SK-N-SH (cell line): ENCODE data around the gene S100A13. TPM values are rescaled to one million over a fixed set of nuclear protein-coding genes. Genes with fewer than 3 reads are reported as not detected.

Experiments used
- CTCF ChIA-PET: fragments of 300-600, 350-600 bp; formaldehyde crosslinking; extraction: SDS; loops from one replicate; lab custom pipeline; 2021; lab: Yijun Ruan, JAX
- POLR2A ChIA-PET: fragments of 350-600 bp; sonication (Branson Sonifier 250); formaldehyde crosslinking; extraction: SDS; loops from one replicate; lab custom pipeline; 2020; ENCODE audit warnings: antibody characterized with exemption, inconsistent platforms; lab: Yijun Ruan, JAX
- DNase-seq: peaks from one replicate; pipeline ENCODE4 v3.0.0; 2012
- H2AFZ ChIP-seq: fragments of 200-600 bp; sonication (generic); 2 replicates; pipeline ENCODE4 v1.8.1; 2016; ENCODE audit warnings: antibody characterized with exemption, mild to moderate bottlenecking, low read depth
- H3F3A ChIP-seq: fragments of 200-600 bp; sonication (generic); replicated peaks from 2 replicates; pipeline ENCODE3; 2016; ENCODE audit warnings: antibody characterized with exemption, mild to moderate bottlenecking; ENCODE audit not compliant: insufficient read depth
- H3K27ac ChIP-seq, 2 experiments: fragments of 200-500 bp in 1 of 2; fragments of 200-600 bp in 1 of 2; sonication (Bioruptor generic) in 1 of 2; sonication (generic), shearing (Covaris generic) in 1 of 2; 2 replicates each; pipeline versions ENCODE4 v1.5.1 to v1.6.1; 2014 to 2016; ENCODE audit warnings: low read depth in 2 of 2, inconsistent platforms in 1 of 2, low read length in 1 of 2, mild to moderate bottlenecking in 1 of 2, mixed read lengths in 1 of 2
- H3K27me3 ChIP-seq: fragments of 200-600 bp; sonication (generic), shearing (Covaris generic); 2 replicates; pipeline ENCODE4 v1.6.1; 2016; ENCODE audit warnings: mixed run types; ENCODE audit not compliant: insufficient read depth
- H3K36me3 ChIP-seq, 2 experiments: fragments of 200-500 bp in 1 of 2; fragments of 200-600 bp in 1 of 2; sonication (Bioruptor generic) in 1 of 2; sonication (generic) in 1 of 2; replicated peaks in 1 of 2; 2 replicates each; pipeline versions ENCODE3 to v1.5.1; 2014 to 2016; ENCODE audit warnings: low read length in 1 of 2, mild to moderate bottlenecking in 1 of 2; ENCODE audit not compliant: insufficient read depth in 2 of 2, control insufficient read depth in 1 of 2
- H3K4me1 ChIP-seq, 2 experiments: fragments of 200-500 bp in 1 of 2; fragments of 200-600 bp in 1 of 2; sonication (Bioruptor generic) in 1 of 2; sonication (generic), shearing (Covaris generic) in 1 of 2; 2 replicates each; pipeline versions ENCODE4 v1.5.1 to v1.6.1; 2014 to 2016; ENCODE audit warnings: low read depth in 1 of 2, low read length in 1 of 2, mixed run types in 1 of 2; ENCODE audit not compliant: insufficient read depth in 2 of 2, control insufficient read depth in 1 of 2
- H3K4me2 ChIP-seq: fragments of 200-600 bp; sonication (generic), shearing (Covaris generic); 2 replicates; pipeline ENCODE4 v1.6.1; 2017; ENCODE audit warnings: mixed run types
- H3K4me3 ChIP-seq, 2 experiments: fragments of 200-500 bp in 1 of 2; fragments of 200-600 bp in 1 of 2; sonication (Bioruptor generic) in 1 of 2; sonication (generic), shearing (Covaris generic) in 1 of 2; 2 replicates each; pipeline versions ENCODE4 v1.5.1 to v1.8.1; 2014 to 2016; ENCODE audit warnings: low read depth in 2 of 2, inconsistent platforms in 1 of 2, low read length in 1 of 2, mild to moderate bottlenecking in 1 of 2, mixed read lengths in 1 of 2, moderate library complexity in 1 of 2
- H3K79me2 ChIP-seq: fragments of 200-600 bp; sonication (generic); 2 replicates; pipeline ENCODE4 v1.8.1; 2017; ENCODE audit warnings: mild to moderate bottlenecking; ENCODE audit not compliant: insufficient read depth
- H3K9ac ChIP-seq: fragments of 200-600 bp; sonication (generic); 2 replicates; pipeline ENCODE4 v1.6.1; 2017; ENCODE audit warnings: mixed run types
- H3K9me2 ChIP-seq: fragments of 200-600 bp; sonication (generic); 2 replicates; pipeline ENCODE4 v1.6.1; 2017; ENCODE audit warnings: mixed run types
- H3K9me3 ChIP-seq: fragments of 200-600 bp; sonication (generic); 2 replicates; pipeline ENCODE4 v1.6.1; 2017; ENCODE audit warnings: mixed run types, mild to moderate bottlenecking, moderate library complexity
- H4K20me1 ChIP-seq: fragments of 200-600 bp; sonication (generic); 2 replicates; pipeline ENCODE4 v1.6.1; 2017; ENCODE audit warnings: mild to moderate bottlenecking, mixed run types; ENCODE audit not compliant: insufficient read depth
- CHD2 ChIP-seq: fragments of 150-350 bp; IDR thresholded peaks from 2 replicates; pipeline ENCODE4 v1.6.1; 2018; ENCODE audit warnings: low read length; ENCODE audit not compliant: partially characterized antibody
- FOSL2 ChIP-seq: IDR thresholded peaks from 2 replicates; pipeline ENCODE4 v1.4.0; 2012; ENCODE audit warnings: low read depth, mild to moderate bottlenecking, moderate library complexity, borderline replicate concordance
- FOXJ3 ChIP-seq: sonication (generic); formaldehyde crosslinking; IDR thresholded peaks from 2 replicates; pipeline ENCODE4 v1.5.1; 2020; ENCODE audit warnings: mild to moderate bottlenecking, missing genetic modification reagents
- FOXM1 ChIP-seq: IDR thresholded peaks from 2 replicates; pipeline ENCODE4 v1.4.0; 2012; ENCODE audit warnings: low read depth, mild to moderate bottlenecking
- GABPA ChIP-seq: IDR thresholded peaks from 2 replicates; pipeline ENCODE4 v1.4.0; 2012; ENCODE audit warnings: low read depth, mild to moderate bottlenecking
- GATA2 ChIP-seq: sonication (generic); formaldehyde crosslinking; IDR thresholded peaks from 2 replicates; pipeline ENCODE4 v1.5.0; 2020; ENCODE audit warnings: mild to moderate bottlenecking, missing genetic modification reagents
- MXI1 ChIP-seq: IDR thresholded peaks from 2 replicates; pipeline ENCODE4 v1.6.1; 2012; ENCODE audit warnings: mild to moderate bottlenecking, low read depth, low read length, improper control_type of control experiment
- NRF1 ChIP-seq: IDR thresholded peaks from 2 replicates; pipeline ENCODE4 v1.6.1; 2012; ENCODE audit warnings: low read depth, mild to moderate bottlenecking, low read length
- POLR2AphosphoS5 ChIP-seq: IDR thresholded peaks from 2 replicates; pipeline ENCODE4 v1.6.1; 2012; ENCODE audit warnings: low read depth, low read length
- RCOR1 ChIP-seq: fragments of 150-350 bp; IDR thresholded peaks from 2 replicates; pipeline ENCODE4 v1.6.1; 2017; ENCODE audit warnings: antibody characterized with exemption, low read length
- RFX5 ChIP-seq: IDR thresholded peaks from 2 replicates; pipeline ENCODE4 v1.6.1; 2012; ENCODE audit warnings: mild to moderate bottlenecking, improper control_type of control experiment, low read length
- RXRA ChIP-seq: IDR thresholded peaks from 2 replicates; pipeline ENCODE4 v1.4.0; 2012; ENCODE audit warnings: low read depth, mild to moderate bottlenecking, borderline replicate concordance
- SIN3A ChIP-seq: IDR thresholded peaks from 2 replicates; pipeline ENCODE4 v1.6.1; 2012; ENCODE audit warnings: low read depth, mild to moderate bottlenecking, low read length, moderate library complexity, borderline replicate concordance
- SMC3 ChIP-seq: IDR thresholded peaks from 2 replicates; pipeline ENCODE4 v1.6.1; 2012; ENCODE audit warnings: low read depth, low read length, improper control_type of control experiment
- TCF12 ChIP-seq: IDR thresholded peaks from 2 replicates; pipeline ENCODE4 v1.4.0; 2012
- TEAD4 ChIP-seq: IDR thresholded peaks from 2 replicates; pipeline ENCODE4 v1.4.0; 2012; ENCODE audit warnings: mild to moderate bottlenecking, borderline replicate concordance; ENCODE audit not compliant: insufficient read depth
- WGBS: methylation state at CpG from one replicate; pipeline ENCODE4 v1.1.6; 2017; ENCODE audit warnings: low lambda C conversion rate; 5-methylcytosine and 5-hydroxymethylcytosine counted together
- polyA plus RNA-seq, 3 experiments: library from polyadenylated mRNA; depleted of rRNA; stranded (reverse); fragments of >200 nt; gene quantifications; 2 replicates each; pipeline ENCODE4 v1.2.3, GENCODE V29; 2012
- TF ChIP-seq, protein P1 (sequence below): IDR thresholded peaks from 2 replicates; pipeline ENCODE4 v1.4.0; 2012; ENCODE audit warnings: low read depth
- TF ChIP-seq, protein P2 (sequence below): IDR thresholded peaks from 2 replicates; pipeline ENCODE4; 2012
- TF ChIP-seq, protein P3 (sequence below): IDR thresholded peaks from 2 replicates; pipeline ENCODE4 v1.4.0; 2012; ENCODE audit warnings: low read depth, borderline replicate concordance
- TF ChIP-seq, protein P4 (sequence below): fragments of 200-600 bp; sonication (generic); IDR thresholded peaks from 2 replicates; pipeline ENCODE4 v1.6.1; 2017; ENCODE audit warnings: antibody characterized with exemption, mild to moderate bottlenecking, moderate library complexity

Gene S100A13
- polyA plus RNA-seq, 1 of the 3 experiments (the other 2 are of a cell fraction), result 12.3 TPM

DNA sequence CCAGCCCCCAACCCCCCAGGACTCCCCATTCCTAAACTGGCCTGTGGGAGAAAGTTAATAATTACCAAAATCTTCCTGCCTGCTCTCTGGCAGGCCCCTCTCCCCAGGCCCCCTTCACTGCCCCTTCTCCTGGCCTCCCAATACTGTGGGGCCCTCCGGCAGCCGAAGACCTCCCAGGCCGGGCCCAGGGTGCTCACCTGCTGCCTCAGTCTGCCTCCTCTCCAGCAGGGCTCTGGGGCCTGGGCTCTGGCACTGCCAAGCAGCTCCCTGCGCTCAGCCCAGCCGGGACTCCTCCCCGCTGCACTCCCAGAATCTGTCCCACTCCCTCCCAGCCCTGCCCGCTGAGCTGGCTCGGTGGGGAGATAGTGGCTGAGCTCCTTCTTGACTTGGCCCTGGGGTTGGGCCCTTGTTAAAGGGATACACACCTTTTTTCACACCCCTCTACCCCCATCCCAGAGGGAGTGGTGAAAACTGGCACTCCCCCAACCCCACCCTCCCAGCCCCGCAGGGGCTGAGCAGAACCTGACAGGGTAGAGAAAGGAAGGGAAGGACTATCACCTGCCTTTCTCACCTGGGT, 14.5 kb downstream of the S100A13 start, which contains the start of gene S100A16:
Gene S100A16, minus strand, starts transcription at position 383 of the 577 bp plus-strand sequence. CDS start 4,986 bp downstream, outside the sequence.
- H3K4me3 ChIP-seq, result peak within 1 kb of the TSS; percentile 49 to 51
- ChIA-PET POLR2A (no interaction called here), CTCF (interaction anchor here (2.0 to 6.4 kb wide), 4 partner anchors 10 to 102 kb away, joined by 10 to 62 read pairs (median 11); partner anchors contain the start of genes S100A1 and S100A13)
- 68% methylated on average over 7 of the region's 9 CpGs for WGBS
- no peaks in the 10 kb centered on the region for H3K9me2 ChIP-seq
- no peaks in the 10 kb centered on the region for H3K27me3 ChIP-seq
- H4K20me1 ChIP-seq, result no peaks in the 10 kb centered on the region
- H3K4me1 ChIP-seq, result peaks cover 15 to 25% of the 10 kb centered on the region in 2 experiments; a peak in 3 of 4 replicates
- H3F3A ChIP-seq, result peaks cover 9% of the 10 kb centered on the region
- no peak for DNase-seq
- H2AFZ ChIP-seq, result no peak within 1 kb of the TSS
- no peaks in the 10 kb centered on the region for H3K9me3 ChIP-seq
- H3K27ac ChIP-seq, result peak within 1 kb of the TSS in 1 of 2 experiments; percentile 9; a peak in 1 of 4 replicates
- H3K4me2 ChIP-seq, result peak within 1 kb of the TSS; percentile 67
- H3K9ac ChIP-seq, result peak within 1 kb of the TSS; percentile 67
- H3K79me2 ChIP-seq, result peaks cover 37% of the 10 kb centered on the region
- TF ChIP-seq, protein P1, sequence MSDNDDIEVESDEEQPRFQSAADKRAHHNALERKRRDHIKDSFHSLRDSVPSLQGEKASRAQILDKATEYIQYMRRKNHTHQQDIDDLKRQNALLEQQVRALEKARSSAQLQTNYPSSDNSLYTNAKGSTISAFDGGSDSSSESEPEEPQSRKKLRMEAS, result no peak
- TF ChIP-seq SMC3, result no peak
- no peak for TF ChIP-seq SIN3A
- TF ChIP-seq GATA2 (CRISPR knock-in tag), result no peak
- no peak for TF ChIP-seq FOXJ3
- TF ChIP-seq, protein P2, sequence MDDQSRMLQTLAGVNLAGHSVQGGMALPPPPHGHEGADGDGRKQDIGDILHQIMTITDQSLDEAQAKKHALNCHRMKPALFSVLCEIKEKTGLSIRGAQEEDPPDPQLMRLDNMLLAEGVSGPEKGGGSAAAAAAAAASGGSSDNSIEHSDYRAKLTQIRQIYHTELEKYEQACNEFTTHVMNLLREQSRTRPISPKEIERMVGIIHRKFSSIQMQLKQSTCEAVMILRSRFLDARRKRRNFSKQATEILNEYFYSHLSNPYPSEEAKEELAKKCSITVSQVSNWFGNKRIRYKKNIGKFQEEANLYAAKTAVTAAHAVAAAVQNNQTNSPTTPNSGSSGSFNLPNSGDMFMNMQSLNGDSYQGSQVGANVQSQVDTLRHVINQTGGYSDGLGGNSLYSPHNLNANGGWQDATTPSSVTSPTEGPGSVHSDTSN, result no peak
- TF ChIP-seq FOXM1, result no peak
- TF ChIP-seq TCF12, result no peak
- no peak for TF ChIP-seq CHD2
- TF ChIP-seq RCOR1, result no peak
- no peak for TF ChIP-seq MXI1
- no peak for TF ChIP-seq POLR2AphosphoS5
- TF ChIP-seq RXRA, result no peak
- TF ChIP-seq FOSL2, result no peak
- no peak for TF ChIP-seq RFX5
- no peak for TF ChIP-seq TEAD4
- TF ChIP-seq GABPA, result no peak
- TF ChIP-seq, protein P3, sequence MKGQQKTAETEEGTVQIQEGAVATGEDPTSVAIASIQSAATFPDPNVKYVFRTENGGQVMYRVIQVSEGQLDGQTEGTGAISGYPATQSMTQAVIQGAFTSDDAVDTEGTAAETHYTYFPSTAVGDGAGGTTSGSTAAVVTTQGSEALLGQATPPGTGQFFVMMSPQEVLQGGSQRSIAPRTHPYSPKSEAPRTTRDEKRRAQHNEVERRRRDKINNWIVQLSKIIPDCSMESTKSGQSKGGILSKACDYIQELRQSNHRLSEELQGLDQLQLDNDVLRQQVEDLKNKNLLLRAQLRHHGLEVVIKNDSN, result no peak
- TF ChIP-seq, protein P4, sequence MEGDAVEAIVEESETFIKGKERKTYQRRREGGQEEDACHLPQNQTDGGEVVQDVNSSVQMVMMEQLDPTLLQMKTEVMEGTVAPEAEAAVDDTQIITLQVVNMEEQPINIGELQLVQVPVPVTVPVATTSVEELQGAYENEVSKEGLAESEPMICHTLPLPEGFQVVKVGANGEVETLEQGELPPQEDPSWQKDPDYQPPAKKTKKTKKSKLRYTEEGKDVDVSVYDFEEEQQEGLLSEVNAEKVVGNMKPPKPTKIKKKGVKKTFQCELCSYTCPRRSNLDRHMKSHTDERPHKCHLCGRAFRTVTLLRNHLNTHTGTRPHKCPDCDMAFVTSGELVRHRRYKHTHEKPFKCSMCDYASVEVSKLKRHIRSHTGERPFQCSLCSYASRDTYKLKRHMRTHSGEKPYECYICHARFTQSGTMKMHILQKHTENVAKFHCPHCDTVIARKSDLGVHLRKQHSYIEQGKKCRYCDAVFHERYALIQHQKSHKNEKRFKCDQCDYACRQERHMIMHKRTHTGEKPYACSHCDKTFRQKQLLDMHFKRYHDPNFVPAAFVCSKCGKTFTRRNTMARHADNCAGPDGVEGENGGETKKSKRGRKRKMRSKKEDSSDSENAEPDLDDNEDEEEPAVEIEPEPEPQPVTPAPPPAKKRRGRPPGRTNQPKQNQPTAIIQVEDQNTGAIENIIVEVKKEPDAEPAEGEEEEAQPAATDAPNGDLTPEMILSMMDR, result no peak
- no peak for TF ChIP-seq NRF1
- H3K36me3 ChIP-seq, result peaks cover 0 to under 1% of the 10 kb centered on the region in 2 experiments
